ENCODE results near the gene POC1B.

The POC1B gene

DNA sequence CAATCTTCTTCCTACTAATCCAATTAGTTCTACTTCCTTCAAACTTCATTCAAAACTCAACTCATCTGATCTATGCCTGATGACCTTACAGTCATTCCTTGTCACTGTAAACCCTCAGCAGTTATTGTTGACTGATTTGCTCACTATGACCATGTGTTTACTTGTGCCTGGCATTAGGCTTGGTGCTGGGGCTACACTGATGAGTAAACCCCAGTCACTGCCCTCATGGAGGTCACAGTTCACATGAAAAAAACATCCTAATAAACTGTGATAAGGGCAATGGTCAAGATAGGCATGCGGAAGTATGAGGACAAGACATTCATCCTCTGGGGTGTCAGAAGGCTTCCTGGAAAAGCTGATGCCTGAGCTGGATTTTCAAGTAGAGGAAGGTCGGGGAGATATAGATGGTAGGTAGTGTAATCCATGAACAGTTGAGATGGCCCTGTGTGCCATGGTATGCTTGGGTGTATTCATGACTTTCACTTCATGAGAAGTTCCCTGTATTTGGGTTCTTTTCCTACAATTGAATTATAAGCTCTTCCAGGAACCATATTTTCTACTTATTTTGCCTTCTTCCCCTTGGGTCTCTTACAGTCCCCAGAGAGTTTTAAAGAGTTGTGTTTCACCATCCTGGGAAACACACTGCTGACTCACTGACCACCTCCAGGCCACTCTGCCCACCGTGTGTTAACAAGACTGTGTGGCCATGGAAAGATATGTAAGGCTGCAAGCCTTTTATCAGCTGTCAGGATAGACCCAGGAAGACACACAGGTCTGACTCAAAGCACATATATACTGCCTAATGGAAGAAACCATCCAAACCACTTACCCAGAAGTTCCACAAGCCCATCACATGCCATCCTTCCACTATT lies 134.8 kb downstream of the POC1B start:
- DNase-seq (ENCODE audit: low spot score), result no peak
- TF ChIP-seq, protein P1, sequence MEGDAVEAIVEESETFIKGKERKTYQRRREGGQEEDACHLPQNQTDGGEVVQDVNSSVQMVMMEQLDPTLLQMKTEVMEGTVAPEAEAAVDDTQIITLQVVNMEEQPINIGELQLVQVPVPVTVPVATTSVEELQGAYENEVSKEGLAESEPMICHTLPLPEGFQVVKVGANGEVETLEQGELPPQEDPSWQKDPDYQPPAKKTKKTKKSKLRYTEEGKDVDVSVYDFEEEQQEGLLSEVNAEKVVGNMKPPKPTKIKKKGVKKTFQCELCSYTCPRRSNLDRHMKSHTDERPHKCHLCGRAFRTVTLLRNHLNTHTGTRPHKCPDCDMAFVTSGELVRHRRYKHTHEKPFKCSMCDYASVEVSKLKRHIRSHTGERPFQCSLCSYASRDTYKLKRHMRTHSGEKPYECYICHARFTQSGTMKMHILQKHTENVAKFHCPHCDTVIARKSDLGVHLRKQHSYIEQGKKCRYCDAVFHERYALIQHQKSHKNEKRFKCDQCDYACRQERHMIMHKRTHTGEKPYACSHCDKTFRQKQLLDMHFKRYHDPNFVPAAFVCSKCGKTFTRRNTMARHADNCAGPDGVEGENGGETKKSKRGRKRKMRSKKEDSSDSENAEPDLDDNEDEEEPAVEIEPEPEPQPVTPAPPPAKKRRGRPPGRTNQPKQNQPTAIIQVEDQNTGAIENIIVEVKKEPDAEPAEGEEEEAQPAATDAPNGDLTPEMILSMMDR (IDR thresholded peaks at IDR 0.05), result no peak
- peak overlapping the region in 1 of 2 donors; percentile 62 for H3K27ac ChIP-seq
- H3K4me3 ChIP-seq, result no peak overlapping the region

DNA sequence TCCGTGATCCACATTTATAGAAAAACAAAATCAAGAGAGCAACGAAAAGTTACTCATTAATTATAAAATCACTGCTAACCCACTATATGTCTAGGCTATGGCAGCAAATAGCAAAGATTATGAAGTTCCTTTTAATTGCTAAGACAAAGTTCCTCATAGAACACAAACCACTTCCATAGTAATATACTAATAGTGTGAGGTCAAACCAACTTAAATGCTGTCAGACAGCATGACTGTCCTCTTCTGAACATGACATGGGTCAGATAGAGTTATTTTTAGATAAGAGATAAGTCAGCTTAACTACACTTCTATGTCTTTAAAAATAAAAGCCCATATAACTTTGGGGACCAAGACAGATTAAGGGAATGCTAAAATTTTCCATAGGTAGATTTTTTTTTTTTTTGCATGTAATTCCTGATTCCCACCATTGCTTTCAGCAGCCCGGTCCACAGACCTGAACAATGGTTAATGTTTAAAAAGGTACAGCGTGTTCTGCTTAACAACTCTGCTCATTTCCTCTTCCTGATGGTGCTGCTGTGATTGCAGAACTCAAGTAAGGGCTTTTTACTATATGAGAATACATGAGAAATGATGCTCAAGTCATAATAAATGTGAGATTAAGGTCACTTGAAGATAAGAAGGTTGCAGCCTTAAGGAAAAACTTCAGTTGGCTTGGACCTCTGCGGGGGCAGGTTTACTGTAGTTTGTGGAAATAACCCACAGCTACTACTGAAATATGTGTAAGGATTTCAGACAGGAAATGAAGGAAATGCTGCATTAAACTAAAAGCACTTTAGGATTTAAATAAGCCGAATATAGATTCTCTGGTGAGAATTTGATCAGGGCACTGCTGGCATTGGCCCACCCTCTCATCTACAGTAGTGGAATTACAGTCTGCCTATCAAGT lies 135.8 kb downstream of the POC1B start:
- Histone ChIP-seq H3K27ac (peak overlapping the region in 1 of 2 donors; percentile 62), H3K4me3 (no peak overlapping the region)
- no peak for DNase-seq (ENCODE audit: low spot score)
- TF ChIP-seq, protein P1 (IDR thresholded peaks at IDR 0.05), result no peak

DNA sequence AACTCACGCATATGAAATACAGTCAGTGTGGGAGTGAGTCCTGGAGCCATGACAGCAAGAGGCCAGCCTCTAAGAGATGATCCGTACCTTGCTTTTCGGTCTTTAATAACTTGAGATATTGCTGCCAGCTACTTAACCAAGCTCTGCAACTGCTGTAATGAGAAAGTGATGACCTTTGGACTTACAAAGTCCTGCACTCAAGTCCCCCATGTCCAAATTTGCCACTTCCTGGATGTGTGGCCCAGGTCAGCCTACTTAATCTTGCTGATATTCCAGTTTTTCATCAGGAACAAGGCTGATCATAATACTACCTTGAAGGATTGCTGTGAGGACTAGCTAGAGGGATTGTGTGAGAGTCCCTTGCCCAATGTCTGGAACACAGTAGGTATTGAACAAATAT lies 139.7 kb downstream of the POC1B start:
- no peak for DNase-seq (ENCODE audit: low spot score)
- H3K27ac ChIP-seq, result no peak overlapping the region
- TF ChIP-seq, protein P1 (IDR thresholded peaks at IDR 0.05), result no peak

DNA sequence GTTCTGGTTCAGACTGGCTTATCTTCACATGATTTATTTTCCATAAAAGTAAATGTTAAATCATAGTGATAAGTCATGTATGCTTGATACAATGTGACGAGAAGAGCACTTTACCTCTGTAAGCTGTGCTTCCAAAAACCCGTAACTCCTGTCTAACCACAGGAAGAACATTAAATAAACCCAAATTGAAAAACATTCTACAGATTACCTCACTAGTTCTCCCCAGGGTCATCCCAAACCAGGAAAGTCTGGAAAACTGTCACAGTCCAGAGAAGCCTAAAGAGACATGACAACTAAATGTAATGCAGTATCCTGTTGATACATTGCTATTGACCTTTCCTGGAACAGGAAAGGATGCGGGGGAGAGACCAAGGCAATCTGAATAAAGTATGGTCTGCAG lies 141.0 kb downstream of the POC1B start:
- DNase-seq (ENCODE audit: low spot score), result no peak
- Histone ChIP-seq H3K27ac (peak overlapping the region; percentile 68 to 75), H3K4me3 (peak overlapping the region; percentile 46)
- TF ChIP-seq, protein P1 (IDR thresholded peaks at IDR 0.05), result no peak

More for the DNA sequence above, 139.7 kb downstream of the POC1B start:
- H3K4me3 ChIP-seq, result no peak overlapping the region

DNA sequence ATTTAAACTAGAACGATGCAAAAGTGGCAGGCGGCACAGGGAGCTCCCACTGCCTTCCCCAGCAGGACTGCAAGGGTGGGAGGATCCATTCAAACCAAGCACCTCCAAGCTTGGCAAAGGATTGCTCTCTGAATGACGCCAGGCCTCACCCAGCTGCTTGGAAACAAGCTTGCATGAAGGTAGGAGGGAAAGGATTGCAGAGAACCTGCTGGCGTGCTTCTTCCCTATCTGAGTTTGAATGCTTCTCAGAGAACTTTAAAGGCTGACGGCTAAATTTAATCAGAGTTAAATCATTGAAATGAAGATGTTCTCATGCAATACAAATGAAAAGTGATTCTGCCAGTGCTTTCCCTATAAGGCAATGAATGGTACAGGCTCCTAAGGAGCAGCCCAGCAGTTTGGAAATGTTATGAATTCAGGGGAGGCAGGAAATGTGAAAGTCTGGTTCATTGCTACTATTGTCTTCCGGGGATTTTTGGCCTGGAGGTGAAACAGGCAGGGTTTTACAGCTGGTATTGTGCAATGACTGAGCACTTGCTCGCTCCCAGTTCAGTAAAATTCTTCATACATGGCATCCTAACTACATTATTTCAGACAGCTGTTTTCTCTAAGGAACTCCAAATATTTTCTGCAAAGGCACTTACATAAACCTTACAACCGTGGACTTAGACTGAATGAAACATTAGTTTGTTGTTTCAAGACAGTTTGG lies 141.6 kb downstream of the POC1B start:
- peak overlapping the region; percentile 46 for H3K4me3 ChIP-seq
- no peak for DNase-seq (ENCODE audit: low spot score)
- H3K27ac ChIP-seq, result peak overlapping the region; percentile 68 to 75
- TF ChIP-seq, protein P1 (IDR thresholded peaks at IDR 0.05), result no peak

DNA sequence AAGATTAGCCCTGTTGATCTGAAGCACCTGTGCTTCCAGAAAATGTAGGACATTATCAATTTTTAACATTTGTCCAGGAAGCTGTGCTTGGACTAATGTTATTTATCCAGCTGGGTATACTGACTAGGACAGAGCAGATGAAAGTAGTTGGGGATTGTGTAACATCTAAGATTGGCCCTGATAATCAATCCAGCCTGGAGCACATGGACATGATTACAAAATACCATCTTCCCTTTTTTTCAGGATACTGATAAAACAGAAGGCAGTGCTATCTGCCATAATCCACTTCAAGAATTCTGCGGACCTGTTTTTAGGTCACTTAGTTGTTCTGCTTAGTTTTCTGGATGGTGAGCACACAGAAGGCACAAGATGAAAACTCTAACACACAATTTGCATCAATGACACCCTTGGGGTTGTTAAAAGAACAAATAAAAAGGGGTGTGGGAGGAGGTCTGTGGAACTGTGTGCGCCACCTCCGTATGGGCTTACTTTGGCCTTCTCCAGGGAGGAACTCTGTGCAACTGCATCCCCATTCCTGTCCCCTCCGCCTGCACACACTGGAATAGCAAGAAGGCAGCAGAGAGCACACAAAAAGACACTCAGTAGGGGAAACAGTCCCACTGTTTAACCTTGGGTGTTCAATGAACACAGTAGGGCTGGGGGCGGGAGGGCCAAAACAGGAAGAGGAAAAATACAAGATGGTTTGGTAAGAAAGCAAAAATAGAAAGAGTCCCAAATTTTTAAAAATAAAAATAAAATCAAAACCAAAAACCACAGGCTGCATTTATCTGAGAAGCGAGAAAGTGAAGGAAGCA lies 142.4 kb downstream of the POC1B start:
- TF ChIP-seq, protein P1 (IDR thresholded peaks at IDR 0.05), result no peak
- H3K4me3 ChIP-seq, result no peak overlapping the region
- H3K27ac ChIP-seq, result peak overlapping the region; percentile 68 to 75
- DNase-seq (ENCODE audit: low spot score), result no peak

All from coronary artery (tissue), 2 donors.